ENCODE data around the gene CRACDL.

DNA sequence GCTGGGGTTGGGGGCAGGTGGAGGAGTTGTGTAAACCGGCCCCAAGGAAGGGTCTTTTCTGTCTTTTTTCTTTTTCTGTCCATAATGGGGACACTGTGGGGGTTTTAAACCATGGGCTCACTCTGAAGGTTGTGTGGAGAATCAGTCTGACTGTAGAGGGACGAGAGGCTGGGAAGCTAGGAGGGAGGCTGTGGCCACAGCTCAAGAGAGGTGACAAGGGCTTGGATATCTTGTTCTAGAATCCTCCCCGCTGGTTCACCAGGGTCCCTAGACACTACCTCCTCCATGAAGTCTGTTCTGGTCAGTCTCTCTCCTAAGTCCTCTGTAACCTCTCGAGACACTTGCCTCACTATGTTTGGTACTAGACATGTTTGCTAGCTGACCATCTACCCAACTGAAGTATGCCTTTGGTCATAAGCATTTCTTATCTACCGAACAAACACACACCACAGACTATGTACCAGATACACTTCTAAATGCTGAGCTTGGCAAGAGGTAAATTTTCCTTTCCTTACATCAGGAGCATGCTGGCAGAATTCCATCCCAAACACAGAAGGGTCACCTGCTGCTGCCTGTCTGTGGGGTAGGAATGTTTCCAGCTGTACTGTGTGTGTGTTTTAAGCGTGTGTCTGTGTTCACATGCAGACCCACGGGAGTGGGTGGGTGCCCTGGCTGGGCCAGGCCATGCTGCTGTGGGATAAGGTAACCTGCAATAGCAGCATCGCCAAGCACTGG lies 135.5 kb downstream of the CRACDL start:
- TF ChIP-seq CTCF (IDR thresholded peaks at IDR 0.05) (no peak), ZFX (IDR thresholded peaks at IDR 0.05; ENCODE audit: borderline replicate concordance) (no peak)
